Measurements from ENCODE around the gene PHTF2.

The PHTF2 gene

GRCh38 chr7:77885155-77885554, 86.6 kb downstream of the PHTF2 start:
- no peak for DNase-seq

- DNase-seq: no peak
These were observed 89.0 kb downstream of the PHTF2 start for GRCh38 chr7:77887567-77887966.

- DNase-seq: no peak
These were observed 90.4 kb downstream of the PHTF2 start for GRCh38 chr7:77888998-77889397.

- no peak for DNase-seq
These were observed 95.2 kb downstream of the PHTF2 start for GRCh38 chr7:77893813-77894212.

- DNase-seq: no peak
These were observed 96.1 kb downstream of the PHTF2 start for GRCh38 chr7:77894574-77895091.

GRCh38 chr7:77895905-77896304, 97.3 kb downstream of the PHTF2 start:
- DNase-seq: no peak

- no peak for DNase-seq
These were observed 98.5 kb downstream of the PHTF2 start for GRCh38 chr7:77897004-77897547.

- no peak for DNase-seq
These were observed 100.9 kb downstream of the PHTF2 start for GRCh38 chr7:77899516-77899915.

- DNase-seq: no peak
These were observed 105.0 kb downstream of the PHTF2 start for GRCh38 chr7:77903597-77903996.

GRCh38 chr7:77904252-77904651, 105.7 kb downstream of the PHTF2 start:
- no peak for DNase-seq

GRCh38 chr7:77907281-77907680, 108.7 kb downstream of the PHTF2 start:
- no peak for DNase-seq

GRCh38 chr7:77908664-77909063, 110.1 kb downstream of the PHTF2 start:
- no peak for DNase-seq

- DNase-seq: no peak
These were observed 111.6 kb downstream of the PHTF2 start for GRCh38 chr7:77910124-77910523.

- no peak for DNase-seq
These were observed 113.7 kb downstream of the PHTF2 start for GRCh38 chr7:77912293-77912692.

- no peak for DNase-seq
These were observed 115.5 kb downstream of the PHTF2 start for GRCh38 chr7:77913977-77914607.

- DNase-seq: no peak
These were observed 119.1 kb downstream of the PHTF2 start for GRCh38 chr7:77917500-77918262.

- DNase-seq: no peak
These were observed 120.1 kb downstream of the PHTF2 start for GRCh38 chr7:77918676-77919075.

GRCh38 chr7:77923419-77923818, 124.8 kb downstream of the PHTF2 start:
- DNase-seq: no peak

GRCh38 chr7:77930496-77930895, 131.9 kb downstream of the PHTF2 start:
- DNase-seq: no peak

GRCh38 chr7:77931841-77932240, 133.3 kb downstream of the PHTF2 start:
- no peak for DNase-seq

- DNase-seq: no peak
These were observed 134.8 kb downstream of the PHTF2 start for GRCh38 chr7:77933394-77933793.

- no peak for DNase-seq
These were observed 137.2 kb downstream of the PHTF2 start for GRCh38 chr7:77935652-77936348.

GRCh38 chr7:77940647-77941046, 142.1 kb downstream of the PHTF2 start:
- no peak for DNase-seq

- no peak for DNase-seq
These were observed 143.9 kb downstream of the PHTF2 start for GRCh38 chr7:77942431-77942830.
